HL-60 (cell line): ENCODE results near the gene LPAR2.

Experiments used
- CTCF ChIP-seq: IDR thresholded peaks from one replicate; pipeline ENCODE4 v1.5.1; 2011; ENCODE audit warnings: low read length, control low read depth, inconsistent platforms; ENCODE audit not compliant: insufficient read depth
- GABPA ChIP-seq: IDR thresholded peaks from 2 replicates; pipeline ENCODE4 v1.6.1; 2012; ENCODE audit warnings: low read depth
- POLR2AphosphoS5 ChIP-seq: IDR thresholded peaks from 2 replicates; pipeline ENCODE4 v1.6.1; 2012; ENCODE audit warnings: low read depth
- REST ChIP-seq: IDR thresholded peaks from 2 replicates; pipeline ENCODE4 v1.6.1; 2012; ENCODE audit warnings: low read depth; ENCODE audit not compliant: insufficient replicate concordance
- SPI1 ChIP-seq: IDR thresholded peaks from 2 replicates; pipeline ENCODE4 v1.6.1; 2012; ENCODE audit warnings: low read depth, mild to moderate bottlenecking, borderline replicate concordance

- TF ChIP-seq CTCF (no peak), REST (no peak), POLR2AphosphoS5 (no peak), SPI1 (no peak), GABPA (no peak)
Observed at GRCh38 chr19:19597809-19598306, 30.2 kb downstream of the LPAR2 start.
